PC-9 (cell line): ENCODE data around the gene PDPR. TPM values are rescaled to one million over a fixed set of nuclear protein-coding genes. Genes with fewer than 3 reads are reported as not detected.
"Not testable (repeated sequence)": the region's sequence is repeated elsewhere in the genome, so short reads cannot be mapped to it uniquely, and the experiment has no call there.

Experiments
- BruUV-seq: library from RNA; stranded (reverse); fragments of 400-500 nt; replicated peaks from 2 replicates; lab custom pipeline; 2021; lab: Mats Ljungman, UMichigan
- CTCF ChIA-PET: fragments of 300-600 bp; sonication (Branson Sonifier 250); formaldehyde crosslinking; loops from one replicate; lab custom pipeline; 2022; ENCODE audit warnings: antibody characterized with exemption; lab: Charles Lee
- POLR2A ChIA-PET: fragments of 300-600 bp; sonication (Branson Sonifier 250); formaldehyde crosslinking; loops from one replicate; lab custom pipeline; 2022; ENCODE audit warnings: antibody characterized with exemption; ENCODE audit not compliant: unreplicated experiment; lab: Charles Lee
- DNase-seq, 2 experiments: peaks; one replicate each; pipeline versions ENCODE4 v3.0.0 to v3.0.0-alpha.2; 2015 to 2022; ENCODE audit warnings: mixed read lengths in 1 of 2
- H2AFZ ChIP-seq: fragments of 200-600 bp; sonication (generic); 2 replicates; pipeline ENCODE4 v1.8.1; 2017; ENCODE audit warnings: antibody characterized with exemption
- H3F3A ChIP-seq: fragments of 200-600 bp; sonication (generic); 2 replicates; pipeline ENCODE4 v1.8.1; 2017; ENCODE audit warnings: antibody characterized with exemption, mild to moderate bottlenecking, low read depth; ENCODE audit not compliant: insufficient read depth
- H3K27ac ChIP-seq: fragments of 200-600 bp; sonication (generic); 2 replicates; pipeline ENCODE4 v1.6.1; 2016; ENCODE audit warnings: mixed run types
- H3K27me3 ChIP-seq: fragments of 200-600 bp; sonication (generic); 2 replicates; pipeline ENCODE4 v1.6.1; 2016; ENCODE audit warnings: low read depth, mixed run types; ENCODE audit not compliant: insufficient read depth
- H3K36me3 ChIP-seq: fragments of 200-600 bp; sonication (generic); 2 replicates; pipeline ENCODE4 v1.6.1; 2016; ENCODE audit warnings: low read depth, mixed run types
- H3K4me1 ChIP-seq: fragments of 200-600 bp; sonication (generic); replicated peaks from 2 replicates; pipeline ENCODE4 v1.6.1; 2016; ENCODE audit warnings: mixed run types; ENCODE audit not compliant: insufficient read depth
- H3K4me2 ChIP-seq: fragments of 200-600 bp; sonication (generic); 2 replicates; pipeline ENCODE4 v1.6.1; 2017; ENCODE audit warnings: mixed run types
- H3K4me3 ChIP-seq: fragments of 200-600 bp; sonication (generic); 2 replicates; pipeline ENCODE4 v1.6.1; 2016; ENCODE audit warnings: mixed run types
- H3K79me2 ChIP-seq: fragments of 200-600 bp; sonication (generic); 2 replicates; pipeline ENCODE4 v1.6.1; 2017; ENCODE audit warnings: low read depth, mixed run types
- H3K9me2 ChIP-seq: fragments of 200-600 bp; sonication (generic); 2 replicates; pipeline ENCODE4 v1.8.1; 2017; ENCODE audit warnings: mild to moderate bottlenecking; ENCODE audit not compliant: insufficient read depth
- H3K9me3 ChIP-seq: fragments of 200-600 bp; sonication (generic); 2 replicates; pipeline ENCODE4 v1.8.1; 2016; ENCODE audit warnings: low read depth; ENCODE audit not compliant: insufficient read depth
- H4K20me1 ChIP-seq: fragments of 200-600 bp; sonication (generic); 2 replicates; pipeline ENCODE4 v1.8.1; 2017; ENCODE audit not compliant: insufficient read depth
- intact Hi-C: fragments of 100-400 bp; cut with micrococcal nuclease; formaldehyde crosslinking; loops from one replicate; pipeline ENCODE4 v1.10.0; 2022; ENCODE audit not compliant: unreplicated experiment
- total RNA-seq: library from RNA; stranded (reverse); gene quantifications from 2 replicates; pipeline ENCODE4 v1.2.3, GENCODE V29; 2021

PDPR gene
- total RNA-seq, 1 experiment from 2014 or later: 48.8 TPM

GRCh38 chr16:70206382-70206781 lies 92.2 kb downstream of the PDPR start:
- H3F3A ChIP-seq, intact Hi-C loops, H3K27me3 ChIP-seq, H3K9me3 ChIP-seq, H3K27ac ChIP-seq, CTCF ChIA-PET, H3K79me2 ChIP-seq, H3K9me2 ChIP-seq, H2AFZ ChIP-seq, BruUV-seq, DNase-seq, H3K4me2 ChIP-seq, POLR2A ChIA-PET, H4K20me1 ChIP-seq, H3K36me3 ChIP-seq, H3K4me3 ChIP-seq, H3K4me1 ChIP-seq: not testable (repeated sequence)

Other genes with a start within 250 kb of the PDPR start
- gene CLEC18A, start 163.0 kb upstream of the PDPR start, total RNA-seq: 1.2 and 1.3 TPM in 2 replicates
- 0.59 TPM in 1 of 2 replicates, not detected in the other for gene CLEC18C, start 59.5 kb downstream of the PDPR start, total RNA-seq
- 16.5 and 17.8 TPM in 2 replicates for gene EXOSC6, start 137.6 kb downstream of the PDPR start, total RNA-seq
- 142 and 180 TPM in 2 replicates for gene AARS1, start 175.2 kb downstream of the PDPR start, total RNA-seq
- gene DDX19B, start 184.9 kb downstream of the PDPR start, total RNA-seq: 40.1 and 42.1 TPM in 2 replicates
- gene DDX19A, start 232.6 kb downstream of the PDPR start, total RNA-seq: 22.3 and 25.1 TPM in 2 replicates